H1 (cell line): ENCODE results near the gene KCNMA1. TPM values are rescaled to one million over a fixed set of nuclear protein-coding genes. Genes with fewer than 3 reads are reported as not detected.

ENCODE experiments used
- ASH2L ChIP-seq: fragments of 200-600, 300-600 bp; sonication (generic); IDR thresholded peaks from one replicate; pipeline ENCODE4 v1.7.1; 2017; ENCODE audit warnings: low read length
- BRCA1 ChIP-seq: IDR thresholded peaks from 2 replicates; pipeline ENCODE4 v1.6.1; 2012; ENCODE audit warnings: low read depth, low read length, improper control_type of control experiment
- FOSL1 ChIP-seq: IDR thresholded peaks from 2 replicates; pipeline ENCODE4 v1.6.1; 2011; ENCODE audit warnings: mild to moderate bottlenecking, low read depth, low read length, moderate library complexity; ENCODE audit not compliant: insufficient read depth
- GABPA ChIP-seq: IDR thresholded peaks from 2 replicates; pipeline ENCODE4 v1.6.1; 2011; ENCODE audit warnings: mild to moderate bottlenecking, low read length, moderate library complexity, borderline replicate concordance; ENCODE audit not compliant: insufficient read depth
- HDAC6 ChIP-seq: IDR thresholded peaks from one replicate; pipeline ENCODE4 v1.7.1; 2012; ENCODE audit warnings: low read depth, mild to moderate bottlenecking, inconsistent platforms, low read length, moderate library complexity
- JUND ChIP-seq: IDR thresholded peaks from 2 replicates; pipeline ENCODE4 v1.6.1; 2011; ENCODE audit warnings: mild to moderate bottlenecking, improper control_type of control experiment, low read length
- RFX5 ChIP-seq: IDR thresholded peaks from 2 replicates; pipeline ENCODE4 v1.6.1; 2011; ENCODE audit warnings: low read depth, low read length, improper control_type of control experiment, borderline replicate concordance
- TBP ChIP-seq: IDR thresholded peaks from 2 replicates; pipeline ENCODE4 v1.6.1; 2011; ENCODE audit warnings: low read depth, low read length, improper control_type of control experiment
- polyA plus RNA-seq, 7 experiments: library from polyadenylated mRNA; depleted of rRNA in 3 of 7; stranded (reverse) in 5 of 7; unstranded in 2 of 7; fragments of >200 nt in 5 of 7; fragments of 200-250 nt in 2 of 7; gene quantifications; 1 replicate in 5 of 7; 2 replicates in 1 of 7; 4 replicates in 1 of 7; pipeline versions ENCODE4 v1.2.1 to v1.2.3, GENCODE V29; 2011 to 2013; ENCODE audit warnings: missing spikeins in 2 of 7, mixed read lengths in 2 of 7
- total RNA-seq: library from RNA; stranded (reverse); fragmentation: NEBNext Ultra II Directional; extraction: Animal tissue kit (Norgen Biotek cat#: 25700); gene quantifications from 2 replicates; pipeline ENCODE4 v1.2.1, GENCODE V29; 2021
- TF ChIP-seq, protein P1 (sequence below): fragments of 300-600 bp; sonication (generic); IDR thresholded peaks from 2 replicates; pipeline ENCODE4 v1.7.1; 2012; ENCODE audit warnings: low read length, moderate library complexity, mild to moderate bottlenecking, inconsistent platforms; ENCODE audit not compliant: insufficient replicate concordance

KCNMA1 gene
- total and polyA plus RNA-seq, 2 of the 8 experiments (the other 6 are each of a cell fraction or from before 2014, with no cell fraction given): 10.2 to 11.1 TPM

GRCh38 chr10:77253147-77253545, 384.5 kb downstream of the KCNMA1 start (continued):
- TF ChIP-seq, protein P1, sequence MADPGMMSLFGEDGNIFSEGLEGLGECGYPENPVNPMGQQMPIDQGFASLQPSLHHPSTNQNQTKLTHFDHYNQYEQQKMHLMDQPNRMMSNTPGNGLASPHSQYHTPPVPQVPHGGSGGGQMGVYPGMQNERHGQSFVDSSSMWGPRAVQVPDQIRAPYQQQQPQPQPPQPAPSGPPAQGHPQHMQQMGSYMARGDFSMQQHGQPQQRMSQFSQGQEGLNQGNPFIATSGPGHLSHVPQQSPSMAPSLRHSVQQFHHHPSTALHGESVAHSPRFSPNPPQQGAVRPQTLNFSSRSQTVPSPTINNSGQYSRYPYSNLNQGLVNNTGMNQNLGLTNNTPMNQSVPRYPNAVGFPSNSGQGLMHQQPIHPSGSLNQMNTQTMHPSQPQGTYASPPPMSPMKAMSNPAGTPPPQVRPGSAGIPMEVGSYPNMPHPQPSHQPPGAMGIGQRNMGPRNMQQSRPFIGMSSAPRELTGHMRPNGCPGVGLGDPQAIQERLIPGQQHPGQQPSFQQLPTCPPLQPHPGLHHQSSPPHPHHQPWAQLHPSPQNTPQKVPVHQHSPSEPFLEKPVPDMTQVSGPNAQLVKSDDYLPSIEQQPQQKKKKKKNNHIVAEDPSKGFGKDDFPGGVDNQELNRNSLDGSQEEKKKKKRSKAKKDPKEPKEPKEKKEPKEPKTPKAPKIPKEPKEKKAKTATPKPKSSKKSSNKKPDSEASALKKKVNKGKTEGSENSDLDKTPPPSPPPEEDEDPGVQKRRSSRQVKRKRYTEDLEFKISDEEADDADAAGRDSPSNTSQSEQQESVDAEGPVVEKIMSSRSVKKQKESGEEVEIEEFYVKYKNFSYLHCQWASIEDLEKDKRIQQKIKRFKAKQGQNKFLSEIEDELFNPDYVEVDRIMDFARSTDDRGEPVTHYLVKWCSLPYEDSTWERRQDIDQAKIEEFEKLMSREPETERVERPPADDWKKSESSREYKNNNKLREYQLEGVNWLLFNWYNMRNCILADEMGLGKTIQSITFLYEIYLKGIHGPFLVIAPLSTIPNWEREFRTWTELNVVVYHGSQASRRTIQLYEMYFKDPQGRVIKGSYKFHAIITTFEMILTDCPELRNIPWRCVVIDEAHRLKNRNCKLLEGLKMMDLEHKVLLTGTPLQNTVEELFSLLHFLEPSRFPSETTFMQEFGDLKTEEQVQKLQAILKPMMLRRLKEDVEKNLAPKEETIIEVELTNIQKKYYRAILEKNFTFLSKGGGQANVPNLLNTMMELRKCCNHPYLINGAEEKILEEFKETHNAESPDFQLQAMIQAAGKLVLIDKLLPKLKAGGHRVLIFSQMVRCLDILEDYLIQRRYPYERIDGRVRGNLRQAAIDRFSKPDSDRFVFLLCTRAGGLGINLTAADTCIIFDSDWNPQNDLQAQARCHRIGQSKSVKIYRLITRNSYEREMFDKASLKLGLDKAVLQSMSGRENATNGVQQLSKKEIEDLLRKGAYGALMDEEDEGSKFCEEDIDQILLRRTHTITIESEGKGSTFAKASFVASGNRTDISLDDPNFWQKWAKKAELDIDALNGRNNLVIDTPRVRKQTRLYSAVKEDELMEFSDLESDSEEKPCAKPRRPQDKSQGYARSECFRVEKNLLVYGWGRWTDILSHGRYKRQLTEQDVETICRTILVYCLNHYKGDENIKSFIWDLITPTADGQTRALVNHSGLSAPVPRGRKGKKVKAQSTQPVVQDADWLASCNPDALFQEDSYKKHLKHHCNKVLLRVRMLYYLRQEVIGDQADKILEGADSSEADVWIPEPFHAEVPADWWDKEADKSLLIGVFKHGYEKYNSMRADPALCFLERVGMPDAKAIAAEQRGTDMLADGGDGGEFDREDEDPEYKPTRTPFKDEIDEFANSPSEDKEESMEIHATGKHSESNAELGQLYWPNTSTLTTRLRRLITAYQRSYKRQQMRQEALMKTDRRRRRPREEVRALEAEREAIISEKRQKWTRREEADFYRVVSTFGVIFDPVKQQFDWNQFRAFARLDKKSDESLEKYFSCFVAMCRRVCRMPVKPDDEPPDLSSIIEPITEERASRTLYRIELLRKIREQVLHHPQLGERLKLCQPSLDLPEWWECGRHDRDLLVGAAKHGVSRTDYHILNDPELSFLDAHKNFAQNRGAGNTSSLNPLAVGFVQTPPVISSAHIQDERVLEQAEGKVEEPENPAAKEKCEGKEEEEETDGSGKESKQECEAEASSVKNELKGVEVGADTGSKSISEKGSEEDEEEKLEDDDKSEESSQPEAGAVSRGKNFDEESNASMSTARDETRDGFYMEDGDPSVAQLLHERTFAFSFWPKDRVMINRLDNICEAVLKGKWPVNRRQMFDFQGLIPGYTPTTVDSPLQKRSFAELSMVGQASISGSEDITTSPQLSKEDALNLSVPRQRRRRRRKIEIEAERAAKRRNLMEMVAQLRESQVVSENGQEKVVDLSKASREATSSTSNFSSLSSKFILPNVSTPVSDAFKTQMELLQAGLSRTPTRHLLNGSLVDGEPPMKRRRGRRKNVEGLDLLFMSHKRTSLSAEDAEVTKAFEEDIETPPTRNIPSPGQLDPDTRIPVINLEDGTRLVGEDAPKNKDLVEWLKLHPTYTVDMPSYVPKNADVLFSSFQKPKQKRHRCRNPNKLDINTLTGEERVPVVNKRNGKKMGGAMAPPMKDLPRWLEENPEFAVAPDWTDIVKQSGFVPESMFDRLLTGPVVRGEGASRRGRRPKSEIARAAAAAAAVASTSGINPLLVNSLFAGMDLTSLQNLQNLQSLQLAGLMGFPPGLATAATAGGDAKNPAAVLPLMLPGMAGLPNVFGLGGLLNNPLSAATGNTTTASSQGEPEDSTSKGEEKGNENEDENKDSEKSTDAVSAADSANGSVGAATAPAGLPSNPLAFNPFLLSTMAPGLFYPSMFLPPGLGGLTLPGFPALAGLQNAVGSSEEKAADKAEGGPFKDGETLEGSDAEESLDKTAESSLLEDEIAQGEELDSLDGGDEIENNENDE: no peak
- TF ChIP-seq ASH2L (no peak), HDAC6 (no peak), GABPA (no peak), FOSL1 (no peak), JUND (no peak), TBP (no peak), RFX5 (no peak), BRCA1 (no peak)
- TF ChIP-seq, all 59 proteins: peak for 0
